HG03045 (cell line): ENCODE measurements around the gene DAPK3.
"Not testable (repeated sequence)": the region's sequence is repeated elsewhere in the genome, so short reads cannot be mapped to it uniquely, and the experiment has no call there.

Experiments used
- ATAC-seq: cut with Tn5 transposase; IDR thresholded peaks from one replicate; pipeline ENCODE4 v1.9.1; 2021; ENCODE audit warnings: mild to moderate bottlenecking, moderate library complexity; ENCODE audit not compliant: unreplicated experiment

Gene DAPK3

GRCh38 chr19:3955688-3956087 is 15.2 kb downstream of the DAPK3 start:
- no peak for ATAC-seq

DNA sequence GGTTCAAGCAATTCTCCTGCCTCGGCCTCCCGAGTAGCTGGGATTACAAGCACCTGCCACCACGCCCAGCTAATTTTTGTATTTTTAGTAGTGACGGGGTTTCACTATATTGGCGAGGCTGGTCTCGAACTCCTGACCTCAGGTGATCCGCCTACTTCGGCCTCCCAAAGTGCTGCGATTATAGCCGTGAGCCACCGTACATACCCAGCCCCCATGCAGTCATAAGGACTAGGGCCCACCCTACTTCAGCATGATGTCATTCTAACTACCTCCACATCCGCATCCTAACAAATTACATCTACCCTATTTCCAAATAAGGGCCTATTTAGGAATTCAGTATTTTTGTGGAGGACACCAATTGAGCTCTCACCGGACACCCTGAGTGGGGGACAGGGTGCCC is 15.6 kb downstream of the DAPK3 start:
- ATAC-seq = not testable (repeated sequence)

GRCh38 chr19:3954107-3954506 is 16.8 kb downstream of the DAPK3 start:
- no peak for ATAC-seq

DNA sequence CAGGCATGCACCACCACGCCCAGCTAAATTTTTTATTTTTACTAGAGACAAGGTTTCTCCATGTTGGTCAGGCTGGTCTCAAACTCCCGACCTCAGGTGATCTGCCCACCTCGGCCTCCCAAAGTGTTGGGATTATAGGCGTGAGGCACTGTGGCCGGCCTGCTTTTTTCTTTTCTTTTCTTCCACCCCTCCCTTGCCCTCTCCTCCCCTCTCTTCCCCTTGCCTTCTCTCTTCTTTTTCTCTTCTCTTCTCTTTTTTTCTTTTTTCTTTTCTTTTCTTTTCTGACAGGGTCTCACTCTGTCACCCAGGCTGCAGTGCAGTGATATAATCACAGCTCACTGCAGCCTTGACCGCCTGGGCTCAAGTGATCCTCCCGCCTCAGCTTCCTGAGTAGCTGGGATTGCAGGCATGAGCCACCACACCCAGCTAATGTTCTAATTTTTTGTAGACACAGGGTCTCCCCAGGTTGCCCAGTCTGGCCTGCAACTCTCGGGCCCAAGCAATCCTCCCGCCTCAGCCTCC is 18.1 kb downstream of the DAPK3 start:
- ATAC-seq = not testable (repeated sequence)

GRCh38 chr19:3950871-3951861 is 19.7 kb downstream of the DAPK3 start:
- no peak for ATAC-seq

DNA sequence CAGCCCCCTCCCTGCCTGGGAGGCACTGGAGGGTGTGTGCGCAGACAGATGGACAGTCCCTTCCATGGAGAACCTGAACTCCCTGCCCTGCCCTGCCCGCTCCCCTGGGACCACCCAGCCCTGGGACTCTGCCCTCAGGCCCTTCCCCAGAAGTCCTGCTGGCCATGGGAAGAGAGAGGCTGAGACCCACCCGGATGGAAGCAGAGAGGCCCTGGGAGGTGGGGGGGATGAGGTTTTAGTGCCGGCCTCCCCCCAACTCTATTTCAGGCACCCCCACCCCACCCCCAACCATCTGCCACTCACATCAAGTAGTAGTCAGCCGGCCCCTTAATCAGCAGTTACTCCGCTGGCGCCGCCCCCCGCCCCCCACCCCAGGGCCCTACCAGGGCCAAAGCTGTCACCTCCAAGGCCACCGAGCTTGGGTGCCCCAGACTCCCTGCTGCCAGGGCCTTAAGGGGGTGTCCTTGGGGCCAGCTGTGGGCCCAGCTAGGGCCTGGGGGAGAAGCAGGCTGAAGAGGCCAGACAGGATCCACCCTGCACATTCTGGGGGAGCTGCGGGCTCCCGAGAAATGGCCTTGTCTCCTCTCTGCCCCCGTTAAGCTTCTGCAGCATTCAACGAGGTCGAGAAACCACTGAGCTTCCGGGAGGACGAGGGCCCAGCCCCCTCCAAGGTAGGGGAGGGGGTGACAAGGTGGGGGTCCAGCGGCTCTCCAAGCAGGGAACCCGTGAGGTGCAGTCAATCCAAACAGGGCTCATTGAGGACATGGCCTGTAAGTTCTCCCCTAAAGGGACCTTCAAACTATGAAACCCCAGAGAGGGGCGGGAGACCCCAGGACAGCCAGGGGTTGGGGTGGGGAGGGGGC is 20.7 kb downstream of the DAPK3 start:
- no peak for ATAC-seq

GRCh38 chr19:3949294-3949693 is 21.6 kb downstream of the DAPK3 start:
- no peak for ATAC-seq

DNA sequence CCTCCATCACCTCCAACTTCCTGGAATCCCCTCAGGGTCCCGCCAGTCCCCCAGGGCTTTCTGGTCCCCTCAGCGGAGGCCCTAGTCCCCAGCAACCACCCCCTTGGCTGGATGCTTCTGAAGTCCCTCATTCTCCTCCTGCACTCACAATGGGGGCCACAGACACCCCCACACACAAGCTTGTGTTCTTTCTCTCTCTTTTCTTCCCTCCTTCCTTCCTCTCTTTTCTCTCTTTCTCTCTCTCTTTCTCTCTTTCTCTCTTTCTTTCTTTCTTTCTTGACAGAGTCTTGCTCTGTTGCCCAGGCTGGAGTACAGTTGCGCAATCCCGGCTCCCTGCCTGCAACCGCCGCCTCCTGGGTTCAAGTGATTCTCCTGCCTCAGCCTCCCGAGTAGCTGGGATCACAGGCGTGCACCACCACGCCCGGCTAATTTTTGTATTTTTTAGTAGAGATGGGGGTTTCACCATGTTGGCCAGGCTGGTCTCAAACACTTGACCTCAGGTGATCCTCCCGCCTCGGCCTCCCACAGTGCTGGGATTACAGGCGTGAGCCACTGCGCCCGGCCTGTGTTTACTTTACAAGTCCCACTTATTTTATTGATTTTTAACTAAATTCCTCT is 23.5 kb downstream of the DAPK3 start:
- not testable (repeated sequence) for ATAC-seq

GRCh38 chr19:3945838-3946237 is 25.1 kb downstream of the DAPK3 start:
- ATAC-seq = no peak

- ATAC-seq = no peak
These were observed 26.7 kb downstream of the DAPK3 start for GRCh38 chr19:3944018-3944721.

- no peak for ATAC-seq
These were observed 28.0 kb downstream of the DAPK3 start for GRCh38 chr19:3942790-3943409.

GRCh38 chr19:3938300-3938950 is 32.5 kb downstream of the DAPK3 start:
- not testable (repeated sequence) for ATAC-seq

DNA sequence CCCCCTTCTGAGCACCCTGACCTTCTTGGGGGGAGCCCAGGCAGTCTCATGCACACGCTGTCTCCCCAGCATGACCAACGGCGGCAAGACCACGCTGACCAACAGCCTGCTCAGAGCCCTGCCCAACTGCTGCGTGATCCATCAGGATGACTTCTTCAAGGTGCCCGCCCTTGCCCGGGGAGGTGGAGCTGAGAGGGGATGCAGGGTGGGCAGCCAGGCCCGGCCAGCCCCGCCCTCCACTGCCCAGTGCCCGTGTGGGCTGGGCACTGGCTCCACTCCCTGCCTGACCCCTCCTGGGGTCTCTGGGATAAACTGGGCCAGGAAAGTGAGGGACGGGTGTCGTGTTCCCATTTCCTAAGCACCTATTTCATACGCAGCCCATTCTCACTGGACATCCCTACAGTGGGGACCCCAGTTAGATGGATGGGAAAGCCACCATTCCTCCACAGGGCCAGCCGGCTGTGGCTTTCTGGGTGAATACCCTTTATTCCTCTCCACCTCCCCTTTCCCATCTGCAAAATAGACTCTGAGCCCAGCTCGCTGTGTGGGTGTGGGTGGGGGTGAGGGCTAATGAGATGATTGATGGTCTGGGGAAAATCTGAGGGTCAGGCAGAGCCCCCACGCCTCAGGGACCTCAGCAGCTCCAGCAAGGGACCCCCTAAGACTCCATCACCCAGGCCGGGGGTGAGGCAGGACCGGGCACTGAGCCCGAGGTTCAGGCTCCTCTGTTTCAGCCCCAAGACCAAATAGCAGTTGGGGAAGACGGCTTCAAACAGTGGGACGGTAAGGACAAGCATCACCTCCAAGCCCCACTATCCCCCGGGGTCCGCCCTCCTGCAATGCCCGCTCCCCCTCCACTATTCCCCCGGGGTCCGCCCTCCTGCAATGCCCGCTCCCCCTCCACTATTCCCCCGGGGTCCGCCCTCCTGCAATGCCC is 34.1 kb downstream of the DAPK3 start:
- no peak for ATAC-seq

GRCh38 chr19:3932931-3933810 is 37.7 kb downstream of the DAPK3 start, which contains the start of gene NMRK2:
NMRK2 (plus strand) TSS chr19:3933069; CDS start chr19:3933672, 603 bp downstream.
- no peak for ATAC-seq

- ATAC-seq = no peak
These were observed 39.9 kb downstream of the DAPK3 start for GRCh38 chr19:3931041-3931440.

- ATAC-seq = no peak
These were observed 47.0 kb downstream of the DAPK3 start for GRCh38 chr19:3923912-3924311.

DNA sequence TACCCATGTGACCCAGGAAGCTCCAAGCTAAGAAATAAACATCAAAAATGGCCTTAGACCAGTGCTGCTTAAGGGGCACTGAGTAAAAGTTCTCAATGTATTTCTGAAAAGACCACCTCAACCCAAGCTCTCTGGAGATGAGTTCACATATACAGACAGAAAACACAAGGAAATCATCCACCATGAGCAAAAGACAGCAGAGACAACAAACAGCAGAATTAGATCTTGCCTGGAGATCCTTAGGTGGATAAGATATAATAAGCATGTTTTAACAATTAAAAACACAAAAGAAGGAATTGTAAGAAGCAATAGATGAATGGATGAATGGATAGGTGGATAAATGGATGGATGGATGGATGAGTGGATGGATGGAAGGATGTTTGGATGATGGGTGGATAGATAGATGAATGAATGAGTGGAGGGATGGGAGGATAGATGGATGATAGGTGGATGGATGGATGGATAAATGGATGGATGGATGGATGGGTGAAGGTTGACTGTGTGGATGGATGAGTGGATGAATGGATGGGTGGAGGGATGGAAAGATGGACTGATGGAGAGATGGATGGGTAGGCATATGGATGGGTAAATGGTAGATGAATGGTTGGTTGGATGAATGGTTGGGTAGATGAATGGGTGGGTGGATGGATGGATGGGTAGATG is 47.7 kb downstream of the DAPK3 start:
- no peak for ATAC-seq
